GM12878 (cell line): Measurements from ENCODE around the gene L3MBTL1. TPM values are rescaled to one million over a fixed set of nuclear protein-coding genes. Genes with fewer than 3 reads are reported as not detected.

Source experiments
- ATAC-seq: fragments of 200-7000 bp; cut with Tn5 transposase; 3 replicates; pipeline ENCODE4 v1.9.1; 2020; ENCODE audit warnings: mild to moderate bottlenecking, moderate library complexity
- BruUV-seq: library from RNA; stranded (reverse); fragments of 400-500 nt; replicated peaks from 2 replicates; lab custom pipeline; 2021; lab: Mats Ljungman, UMichigan
- CTCF ChIA-PET: fragments of 300-600 bp; sonication (Branson Sonifier 250); formaldehyde crosslinking; extraction: SDS; loops from one replicate; lab custom pipeline; 2021; ENCODE audit warnings: inconsistent platforms; lab: Yijun Ruan, JAX
- POLR2A ChIA-PET: fragments of 350-600 bp; formaldehyde crosslinking; extraction: SDS; loops from one replicate; lab custom pipeline; 2021; ENCODE audit warnings: inconsistent platforms; lab: Charles Lee
- RAD21 ChIA-PET: fragments of 300-600 bp; sonication (Branson Sonifier 250); formaldehyde crosslinking; loops from one replicate; lab custom pipeline; 2023; ENCODE audit warnings: antibody characterized with exemption; ENCODE audit not compliant: unreplicated experiment; lab: Charles Lee
- SMC1A ChIA-PET: fragments of 300-600 bp; sonication (Branson Sonifier 250); formaldehyde crosslinking; loops from one replicate; lab custom pipeline; 2023; ENCODE audit not compliant: unreplicated experiment, uncharacterized antibody; lab: Charles Lee
- DNase-seq: peaks from one replicate; pipeline ENCODE4 v3.0.0-alpha.2; 2011; ENCODE audit warnings: low read depth, low spot score
- FAIRE-seq: peaks from 3 replicates; lab custom pipeline; 2011; peaks lifted over from hg19 to GRCh38; lab: Jason Lieb, UNC
- H2AFZ ChIP-seq: 2 replicates; pipeline ENCODE4 v1.6.0; 2011; ENCODE audit warnings: low read depth, low read length, control low read depth; ENCODE audit not compliant: control insufficient read depth
- H3K27ac ChIP-seq: 2 replicates; pipeline ENCODE4 v1.5.1; 2011; ENCODE audit warnings: control low read depth; ENCODE audit not compliant: control insufficient read depth, insufficient read depth
- H3K27me3 ChIP-seq, 2 experiments: replicated peaks in 1 of 2; 2 replicates each; pipeline versions ENCODE4 v1.6.0 to v1.6.1; 2011; ENCODE audit warnings: low read length in 1 of 2; ENCODE audit not compliant: control insufficient read depth in 2 of 2, insufficient read depth in 2 of 2
- H3K36me3 ChIP-seq, 2 experiments: 2 replicates each; pipeline ENCODE4 v1.5.1; 2011; ENCODE audit warnings: low read length in 1 of 2; ENCODE audit not compliant: control insufficient read depth in 2 of 2, insufficient read depth in 2 of 2
- H3K4me1 ChIP-seq: 2 replicates; pipeline ENCODE4 v1.6.1; 2011; ENCODE audit warnings: mild to moderate bottlenecking, low read length, moderate library complexity, mixed read lengths; ENCODE audit not compliant: control insufficient read depth, insufficient read depth
- H3K4me2 ChIP-seq: 2 replicates; pipeline ENCODE4 v1.6.0; 2011; ENCODE audit warnings: control low read depth; ENCODE audit not compliant: control insufficient read depth, insufficient read depth
- H3K4me3 ChIP-seq: fragments of 200-600 bp; sonication (generic); 2 replicates; pipeline ENCODE4 v1.5.1; 2016
- H3K79me2 ChIP-seq: 2 replicates; pipeline ENCODE4 v1.6.0; 2011; ENCODE audit warnings: low read length; ENCODE audit not compliant: control insufficient read depth, insufficient read depth
- H3K9ac ChIP-seq: 2 replicates; pipeline ENCODE4 v1.8.0; 2011; ENCODE audit warnings: low read length, control low read depth, mixed read lengths; ENCODE audit not compliant: control insufficient read depth, insufficient read depth
- H3K9me3 ChIP-seq: replicated peaks from 3 replicates; pipeline ENCODE4 v1.5.1; 2011; ENCODE audit warnings: mild to moderate bottlenecking, low read length; ENCODE audit not compliant: control insufficient read depth, insufficient read depth
- H4K20me1 ChIP-seq: 2 replicates; pipeline ENCODE4 v1.6.0; 2011; ENCODE audit not compliant: control insufficient read depth, insufficient read depth
- ASH2L ChIP-seq: fragments of 300-600, 200-600 bp; sonication (generic); IDR thresholded peaks from 2 replicates; pipeline ENCODE4 v1.6.1; 2017; ENCODE audit warnings: low read depth, mild to moderate bottlenecking, borderline replicate concordance
- ATF2 ChIP-seq: IDR thresholded peaks from 2 replicates; pipeline ENCODE4 v1.6.1; 2012; ENCODE audit warnings: low read length, inconsistent platforms
- BHLHE40 ChIP-seq, 2 experiments: fragments of 450-650 bp in 1 of 2; IDR thresholded peaks; 2 replicates each; pipeline ENCODE4 v1.6.1; 2011 to 2017; ENCODE audit warnings: low read depth in 2 of 2, borderline replicate concordance in 1 of 2, improper control_type of control experiment in 1 of 2, low read length in 1 of 2, mild to moderate bottlenecking in 1 of 2
- E2F4 ChIP-seq: IDR thresholded peaks from 2 replicates; pipeline ENCODE4 v1.6.1; 2012; ENCODE audit warnings: low read depth, low read length, improper control_type of control experiment
- FOS ChIP-seq: IDR thresholded peaks from 3 replicates; pipeline ENCODE4 v1.6.1; 2011; ENCODE audit warnings: borderline replicate concordance; ENCODE audit not compliant: insufficient read length; ENCODE audit errors: extremely low read depth
- FOXM1 ChIP-seq: IDR thresholded peaks from 2 replicates; pipeline ENCODE4 v1.6.1; 2012; ENCODE audit warnings: low read depth, mild to moderate bottlenecking, inconsistent platforms, low read length, moderate library complexity
- HDGF ChIP-seq: fragments of 450-650 bp; IDR thresholded peaks from 2 replicates; pipeline ENCODE4 v1.6.1; 2016; ENCODE audit warnings: antibody characterized with exemption
- MTA3 ChIP-seq: IDR thresholded peaks from 2 replicates; pipeline ENCODE4 v1.6.1; 2012; ENCODE audit warnings: low read length, inconsistent platforms, borderline replicate concordance
- MYB ChIP-seq: fragments of 150-350 bp; IDR thresholded peaks from 2 replicates; pipeline ENCODE4 v1.6.1; 2014; ENCODE audit warnings: mild to moderate bottlenecking, low read depth, low read length, borderline replicate concordance
- MYC ChIP-seq: IDR thresholded peaks from 2 replicates; pipeline ENCODE4 v1.6.1; 2011; ENCODE audit warnings: mild to moderate bottlenecking, low read length, moderate library complexity, inconsistent platforms; ENCODE audit not compliant: insufficient read depth, insufficient replicate concordance, insufficient read length, severe bottlenecking
- PML ChIP-seq: IDR thresholded peaks from 2 replicates; pipeline ENCODE4 v1.6.1; 2012; ENCODE audit warnings: low read length, inconsistent platforms
- SIX5 ChIP-seq: IDR thresholded peaks from 2 replicates; pipeline ENCODE4 v1.6.1; 2011; ENCODE audit warnings: mild to moderate bottlenecking, low read depth, low read length, moderate library complexity; ENCODE audit not compliant: severe bottlenecking
- SP1 ChIP-seq: IDR thresholded peaks from one replicate; pipeline ENCODE4 v1.6.1; 2011; ENCODE audit warnings: low read depth, low read length
- SPI1 ChIP-seq: IDR thresholded peaks from 2 replicates; pipeline ENCODE4 v1.6.1; 2011; ENCODE audit warnings: low read depth, mild to moderate bottlenecking, low read length, moderate library complexity, borderline replicate concordance; ENCODE audit not compliant: insufficient read depth
- STAT1 ChIP-seq: fragments of 450-650 bp; conservative IDR thresholded peaks from 2 replicates; pipeline ENCODE4 v1.6.1; 2014; ENCODE audit warnings: antibody characterized with exemption, mild to moderate bottlenecking
- SUPT20H ChIP-seq: IDR thresholded peaks from 2 replicates; pipeline ENCODE4 v1.6.1; 2011; ENCODE audit warnings: low read depth, mild to moderate bottlenecking, low read length, moderate library complexity, borderline replicate concordance; ENCODE audit not compliant: control insufficient read depth
- TARDBP ChIP-seq: IDR thresholded peaks from 2 replicates; pipeline ENCODE4 v1.6.1; 2016; ENCODE audit warnings: borderline replicate concordance
- TCF3 ChIP-seq: IDR thresholded peaks from 2 replicates; pipeline ENCODE4 v1.6.1; 2012; ENCODE audit warnings: low read depth, mild to moderate bottlenecking, low read length, borderline replicate concordance; ENCODE audit not compliant: insufficient read depth
- ZNF274 ChIP-seq: IDR thresholded peaks from one replicate; pipeline ENCODE4 v1.8.0; 2011; ENCODE audit not compliant: insufficient read length, insufficient read depth
- WGBS: methylation state at CpG from one replicate; pipeline ENCODE4 v1.1.6; 2016; ENCODE audit warnings: low lambda C conversion rate; ENCODE audit not compliant: insufficient replicate concordance, insufficient coverage; ENCODE audit errors: missing lambda C conversion rate; 5-methylcytosine and 5-hydroxymethylcytosine counted together
- in situ Hi-C: fragments of 300-500 bp; cut with MboI; formaldehyde crosslinking; loops from 9 replicates; pipeline ENCODE4 v1.14.3; 2018; ENCODE audit warnings: mixed read lengths
- intact Hi-C: fragments of 100-400 bp; cut with micrococcal nuclease; formaldehyde crosslinking; loops from one replicate; pipeline ENCODE4 v1.14.2; 2022; ENCODE audit not compliant: unreplicated experiment
- polyA plus RNA-seq, 11 experiments: library from polyadenylated mRNA; depleted of rRNA in 4 of 11; unstranded in 6 of 11; stranded (reverse) in 5 of 11; fragments of >200 nt; fragmentation: Nextera tagmentation in 4 of 11; fragmentation: Illumina TruSeq in 1 of 11; extraction: Ambion mirVana in 4 of 11; extraction: Trizol in 1 of 11; gene quantifications; 1 replicate in 1 of 11; 2 replicates in 10 of 11; pipeline versions ENCODE4 v1.2.1 to v1.2.3, GENCODE V29; 2011 to 2016; ENCODE audit warnings: inconsistent platforms in 2 of 11, missing spikeins in 2 of 11, low read depth in 1 of 11
- total RNA-seq, 4 experiments: library from RNA; depleted of rRNA in 3 of 4; stranded (reverse); fragments of >200 nt in 3 of 4; fragmentation: Illumina TruSeq in 1 of 4; extraction: Trizol in 1 of 4; gene quantifications; 2 replicates each; pipeline versions ENCODE4 v1.2.1 to v1.2.3, GENCODE V29; 2013 to 2021
- TF ChIP-seq, protein P1 (sequence below): fragments of 450-650 bp; IDR thresholded peaks from 2 replicates; pipeline ENCODE4 v1.6.1; 2017; ENCODE audit warnings: mild to moderate bottlenecking

L3MBTL1 gene
- total and polyA plus RNA-seq, 10 of the 15 experiments (the other 5 are each of a cell fraction or from before 2014, with no cell fraction given): 0.56 to 6.6 (median 3.9) TPM

DNA sequence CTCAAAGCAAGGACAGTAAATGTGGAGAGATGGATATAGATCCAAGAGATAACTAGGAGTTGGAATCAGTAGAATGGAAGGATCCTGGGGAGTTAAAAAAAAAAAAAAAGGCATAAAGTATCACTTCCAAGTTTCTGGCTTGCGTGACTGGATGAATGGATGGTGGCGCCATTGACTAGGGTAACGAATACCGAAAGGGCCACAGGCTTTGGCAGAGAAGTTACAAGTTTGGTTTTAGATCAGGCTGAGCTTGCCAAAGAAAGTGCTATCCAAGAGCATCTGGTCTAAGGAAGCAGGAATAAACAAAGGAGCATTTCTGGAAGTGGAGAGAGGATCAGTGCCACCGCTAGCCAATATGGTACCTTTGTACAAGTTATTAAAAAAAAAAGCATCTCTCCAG, 17.5 kb downstream of the L3MBTL1 start:
- SMC1A ChIA-PET: no interaction called here
- POLR2A ChIA-PET: no interaction called here
- intact Hi-C loops (no loop called here), in situ Hi-C loops (no loop called here)
- no peak overlapping the region for H3K27ac ChIP-seq
- no peaks in the 10 kb centered on the region for H3K79me2 ChIP-seq
- H3K9me3 ChIP-seq: no peaks in the 10 kb centered on the region
- H3K9ac ChIP-seq: no peak overlapping the region
- H2AFZ ChIP-seq: no peak overlapping the region
- no TSS peak for BruUV-seq
- H3K27me3 ChIP-seq: no peaks in the 10 kb centered on the region
- H3K4me1 ChIP-seq: no peaks in the 10 kb centered on the region
- FAIRE-seq (no peak), ATAC-seq (no peak), DNase-seq (no peak)
- WGBS: 76% methylated on average over 5 of the region's 5 CpGs
- H3K4me3 ChIP-seq: no peak overlapping the region
- CTCF ChIA-PET: interaction anchor here (2.8 kb wide), 1 partner anchor 13 kb away, joined by 10 read pairs; no protein-coding TSS in a partner anchor
- no peak for TF ChIP-seq SUPT20H
- TF ChIP-seq STAT1: no peak
- TF ChIP-seq MYC: no peak
- TF ChIP-seq ASH2L: no peak
- TF ChIP-seq ATF2: no peak
- no peak for TF ChIP-seq TCF3
- no peak for TF ChIP-seq SPI1
- TF ChIP-seq FOXM1: no peak
- no peak for TF ChIP-seq PML
- no peak for TF ChIP-seq MYB
- TF ChIP-seq BHLHE40 (IDR thresholded peaks at IDR 0.05; ENCODE audit: borderline replicate concordance in 1 of 2, low read depth in 2 of 2, low read length in 1 of 2): no peak
- TF ChIP-seq TARDBP: no peak
- TF ChIP-seq SIX5: no peak
- TF ChIP-seq MTA3: no peak
- TF ChIP-seq HDGF: no peak
- TF ChIP-seq FOS: no peak
- TF ChIP-seq E2F4: no peak
- TF ChIP-seq, protein P1, sequence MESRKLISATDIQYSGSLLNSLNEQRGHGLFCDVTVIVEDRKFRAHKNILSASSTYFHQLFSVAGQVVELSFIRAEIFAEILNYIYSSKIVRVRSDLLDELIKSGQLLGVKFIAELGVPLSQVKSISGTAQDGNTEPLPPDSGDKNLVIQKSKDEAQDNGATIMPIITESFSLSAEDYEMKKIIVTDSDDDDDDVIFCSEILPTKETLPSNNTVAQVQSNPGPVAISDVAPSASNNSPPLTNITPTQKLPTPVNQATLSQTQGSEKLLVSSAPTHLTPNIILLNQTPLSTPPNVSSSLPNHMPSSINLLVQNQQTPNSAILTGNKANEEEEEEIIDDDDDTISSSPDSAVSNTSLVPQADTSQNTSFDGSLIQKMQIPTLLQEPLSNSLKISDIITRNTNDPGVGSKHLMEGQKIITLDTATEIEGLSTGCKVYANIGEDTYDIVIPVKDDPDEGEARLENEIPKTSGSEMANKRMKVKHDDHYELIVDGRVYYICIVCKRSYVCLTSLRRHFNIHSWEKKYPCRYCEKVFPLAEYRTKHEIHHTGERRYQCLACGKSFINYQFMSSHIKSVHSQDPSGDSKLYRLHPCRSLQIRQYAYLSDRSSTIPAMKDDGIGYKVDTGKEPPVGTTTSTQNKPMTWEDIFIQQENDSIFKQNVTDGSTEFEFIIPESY: no peak
- no peak for TF ChIP-seq SP1
- no peak for TF ChIP-seq ZNF274
- H3K4me2 ChIP-seq: no peak overlapping the region
- RAD21 ChIA-PET: no interaction called here
- H4K20me1 ChIP-seq: no peaks in the 10 kb centered on the region
- no peaks in the 10 kb centered on the region for H3K36me3 ChIP-seq
